ENCODE measurements around the gene ZMYND8.
A peak's percentile ranks its signal among the peaks of the same experiment; 100 is the strongest.
"Not testable (repeated sequence)": the region's sequence is repeated elsewhere in the genome, so short reads cannot be mapped to it uniquely, and the experiment has no call there.

Gene ZMYND8

GRCh38 chr20:47356526-47357295, at the start of gene ZMYND8:
ZMYND8 (minus strand) TSS chr20:47356699; CDS start chr20:47356670, 29 bp downstream.
- FAIRE-seq (no peak), DNase-seq (ENCODE audit: low spot score) (peak; percentile 96)

- FAIRE-seq (no peak), DNase-seq (ENCODE audit: low spot score) (no peak)
These were observed 49.4 kb upstream of the ZMYND8 start for GRCh38 chr20:47405775-47406325.

- FAIRE-seq = no peak
- DNase-seq (ENCODE audit: low spot score) = no peak
These were observed 44.2 kb upstream of the ZMYND8 start for GRCh38 chr20:47400685-47401084.

- FAIRE-seq (no peak), DNase-seq (ENCODE audit: low spot score) (no peak)
These were observed 41.3 kb upstream of the ZMYND8 start for GRCh38 chr20:47397652-47398301.

GRCh38 chr20:47396762-47397476, 40.4 kb upstream of the ZMYND8 start:
- FAIRE-seq = no peak

GRCh38 chr20:47393796-47394514, 37.5 kb upstream of the ZMYND8 start:
- not testable (repeated sequence) for DNase-seq (ENCODE audit: low spot score); FAIRE-seq

More at GRCh38 chr20:47396762-47397476, 40.4 kb upstream of the ZMYND8 start:
- DNase-seq (ENCODE audit: low spot score) = no peak

GRCh38 chr20:47392721-47393073, 36.2 kb upstream of the ZMYND8 start:
- FAIRE-seq = no peak
- DNase-seq (ENCODE audit: low spot score) = no peak

- FAIRE-seq (no peak), DNase-seq (ENCODE audit: low spot score) (peak; percentile 58)
These were observed 35.7 kb upstream of the ZMYND8 start for GRCh38 chr20:47392015-47392720.

GRCh38 chr20:47391276-47392010, 34.9 kb upstream of the ZMYND8 start:
- FAIRE-seq = no peak
- no peak for DNase-seq (ENCODE audit: low spot score)

GRCh38 chr20:47389867-47390347, 33.4 kb upstream of the ZMYND8 start:
- DNase-seq (ENCODE audit: low spot score) = no peak

GRCh38 chr20:47385968-47386367, 29.5 kb upstream of the ZMYND8 start:
- not testable (repeated sequence) for DNase-seq (ENCODE audit: low spot score); FAIRE-seq

More at GRCh38 chr20:47389867-47390347, 33.4 kb upstream of the ZMYND8 start:
- no peak for FAIRE-seq

GRCh38 chr20:47382746-47383415, 26.4 kb upstream of the ZMYND8 start:
- DNase-seq (ENCODE audit: low spot score) = no peak
- FAIRE-seq = no peak

GRCh38 chr20:47380481-47380880, 24.0 kb upstream of the ZMYND8 start:
- FAIRE-seq (no peak), DNase-seq (ENCODE audit: low spot score) (no peak)

- FAIRE-seq (no peak), DNase-seq (ENCODE audit: low spot score) (peak; percentile 75)
These were observed 23.1 kb upstream of the ZMYND8 start for GRCh38 chr20:47379433-47380150.

GRCh38 chr20:47377122-47377722, 20.7 kb upstream of the ZMYND8 start:
- DNase-seq (ENCODE audit: low spot score) (no peak), FAIRE-seq (no peak)

GRCh38 chr20:47376096-47376643, 19.7 kb upstream of the ZMYND8 start:
- not testable (repeated sequence) for DNase-seq (ENCODE audit: low spot score); FAIRE-seq

GRCh38 chr20:47374121-47374520, 17.6 kb upstream of the ZMYND8 start:
- not testable (repeated sequence) for DNase-seq (ENCODE audit: low spot score); FAIRE-seq
